ES-I3 (cell line): ENCODE data around the gene AKAP11.

Experiments
- H3K36me3 ChIP-seq: 2 replicates; pipeline ENCODE4 v1.6.1; 2013; ENCODE audit warnings: mild to moderate bottlenecking, low read length, control low read depth, moderate library complexity; ENCODE audit not compliant: insufficient read depth
- H3K4me1 ChIP-seq: 2 replicates; pipeline ENCODE4 v1.6.1; 2013; ENCODE audit warnings: mild to moderate bottlenecking, control low read depth, low read length; ENCODE audit not compliant: insufficient read depth
- H3K9ac ChIP-seq: 2 replicates; pipeline ENCODE4 v1.6.1; 2013; ENCODE audit warnings: low read depth, mild to moderate bottlenecking, low read length, moderate library complexity
- H3K9me3 ChIP-seq: 2 replicates; pipeline ENCODE4 v1.6.1; 2013; ENCODE audit warnings: mild to moderate bottlenecking, low read length, moderate library complexity; ENCODE audit not compliant: control insufficient read depth, insufficient read depth

Gene AKAP11

GRCh38 chr13:42279986-42280385 is 8.0 kb downstream of the AKAP11 start:
- H3K4me1 ChIP-seq = peaks cover 25% of the 10 kb centered on the region
- H3K9ac ChIP-seq = no peak overlapping the region
- no peaks in the 10 kb centered on the region for H3K9me3 ChIP-seq
- no peaks in the 10 kb centered on the region for H3K36me3 ChIP-seq

GRCh38 chr13:42280537-42280936 is 8.6 kb downstream of the AKAP11 start:
- Histone ChIP-seq H3K4me1 (peaks cover 21% of the 10 kb centered on the region), H3K9ac (no peak overlapping the region)

GRCh38 chr13:42283574-42283973 is 11.6 kb downstream of the AKAP11 start:
- Histone ChIP-seq H3K9ac (no peak overlapping the region), H3K36me3 (no peaks in the 10 kb centered on the region), H3K9me3 (no peaks in the 10 kb centered on the region), H3K4me1 (peaks cover 11% of the 10 kb centered on the region)

More at GRCh38 chr13:42280537-42280936, 8.6 kb downstream of the AKAP11 start:
- no peaks in the 10 kb centered on the region for H3K9me3 ChIP-seq
- no peaks in the 10 kb centered on the region for H3K36me3 ChIP-seq

- no peaks in the 10 kb centered on the region for H3K9me3 ChIP-seq
- peaks cover 11% of the 10 kb centered on the region for H3K4me1 ChIP-seq
- no peak overlapping the region for H3K9ac ChIP-seq
- H3K36me3 ChIP-seq = no peaks in the 10 kb centered on the region
Measured at GRCh38 chr13:42284068-42284467, 12.1 kb downstream of the AKAP11 start.

GRCh38 chr13:42298392-42298791 is 26.4 kb downstream of the AKAP11 start:
- no peak overlapping the region for H3K9ac ChIP-seq
- no peaks in the 10 kb centered on the region for H3K9me3 ChIP-seq
- peaks cover 24% of the 10 kb centered on the region for H3K36me3 ChIP-seq
- no peaks in the 10 kb centered on the region for H3K4me1 ChIP-seq

- Histone ChIP-seq H3K4me1 (no peaks in the 10 kb centered on the region), H3K9ac (no peak overlapping the region), H3K36me3 (peaks cover 16% of the 10 kb centered on the region), H3K9me3 (no peaks in the 10 kb centered on the region)
Measured at GRCh38 chr13:42305503-42305902, 33.6 kb downstream of the AKAP11 start.

- Histone ChIP-seq H3K9me3 (no peaks in the 10 kb centered on the region), H3K36me3 (peaks cover 7% of the 10 kb centered on the region), H3K4me1 (no peaks in the 10 kb centered on the region), H3K9ac (no peak overlapping the region)
Measured at GRCh38 chr13:42307461-42307860, 35.5 kb downstream of the AKAP11 start.

GRCh38 chr13:42312817-42313431 is 41.0 kb downstream of the AKAP11 start:
- Histone ChIP-seq H3K36me3 (no peaks in the 10 kb centered on the region), H3K9me3 (no peaks in the 10 kb centered on the region), H3K4me1 (no peaks in the 10 kb centered on the region), H3K9ac (no peak overlapping the region)

GRCh38 chr13:42318570-42318969 is 46.6 kb downstream of the AKAP11 start:
- Histone ChIP-seq H3K9ac (no peak overlapping the region), H3K36me3 (no peaks in the 10 kb centered on the region), H3K4me1 (peaks cover 15% of the 10 kb centered on the region), H3K9me3 (no peaks in the 10 kb centered on the region)

GRCh38 chr13:42320375-42320787 is 48.4 kb downstream of the AKAP11 start:
- Histone ChIP-seq H3K9me3 (no peaks in the 10 kb centered on the region), H3K36me3 (no peaks in the 10 kb centered on the region), H3K4me1 (peaks cover 15% of the 10 kb centered on the region), H3K9ac (no peak overlapping the region)

GRCh38 chr13:42322806-42323205 is 50.9 kb downstream of the AKAP11 start:
- Histone ChIP-seq H3K9ac (no peak overlapping the region), H3K9me3 (no peaks in the 10 kb centered on the region), H3K4me1 (peaks cover 15% of the 10 kb centered on the region), H3K36me3 (no peaks in the 10 kb centered on the region)

GRCh38 chr13:42324704-42325103 is 52.8 kb downstream of the AKAP11 start:
- H3K9me3 ChIP-seq = no peaks in the 10 kb centered on the region
- no peaks in the 10 kb centered on the region for H3K36me3 ChIP-seq
- no peak overlapping the region for H3K9ac ChIP-seq
- H3K4me1 ChIP-seq = peaks cover 3% of the 10 kb centered on the region; the same call in 1 of the 2 replicates

- no peaks in the 10 kb centered on the region for H3K4me1 ChIP-seq
- H3K9ac ChIP-seq = no peak overlapping the region
- no peaks in the 10 kb centered on the region for H3K9me3 ChIP-seq
- no peaks in the 10 kb centered on the region for H3K36me3 ChIP-seq
Measured at GRCh38 chr13:42327725-42328124, 55.8 kb downstream of the AKAP11 start.

- Histone ChIP-seq H3K4me1 (no peaks in the 10 kb centered on the region; the same call in 1 of the 2 replicates), H3K36me3 (no peaks in the 10 kb centered on the region), H3K9me3 (no peaks in the 10 kb centered on the region), H3K9ac (no peak overlapping the region)
Measured at GRCh38 chr13:42328672-42329071, 56.7 kb downstream of the AKAP11 start.

GRCh38 chr13:42329239-42329638 is 57.3 kb downstream of the AKAP11 start:
- H3K9ac ChIP-seq = no peak overlapping the region
- no peaks in the 10 kb centered on the region; the same call in 1 of the 2 replicates for H3K4me1 ChIP-seq
- H3K36me3 ChIP-seq = no peaks in the 10 kb centered on the region
- no peaks in the 10 kb centered on the region for H3K9me3 ChIP-seq
